Subcutaneous abdominal adipose tissue (tissue), 5 donors: ENCODE measurements around the gene TMEM179.

Source experiments
- H3K27ac ChIP-seq: one replicate; pipeline ENCODE4 v1.7.0; 2013; ENCODE audit warnings: low read depth, mild to moderate bottlenecking, inconsistent platforms, low read length, moderate library complexity
- H3K27me3 ChIP-seq, 5 donors: one replicate each; pipeline ENCODE4 v1.7.0; 2013; ENCODE audit warnings: low read length in 5 of 5, inconsistent platforms in 1 of 5; ENCODE audit not compliant: control insufficient read depth in 5 of 5, insufficient read depth in 4 of 5
- H3K36me3 ChIP-seq, 5 donors: one replicate each; pipeline ENCODE4 v1.7.0; 2013; ENCODE audit warnings: low read length in 5 of 5; ENCODE audit not compliant: control insufficient read depth in 5 of 5, insufficient read depth in 5 of 5
- H3K4me1 ChIP-seq, 5 donors: one replicate each; pipeline ENCODE4 v1.7.0; 2013; ENCODE audit warnings: low read length in 5 of 5, mild to moderate bottlenecking in 3 of 5, moderate library complexity in 1 of 5; ENCODE audit not compliant: control insufficient read depth in 5 of 5, insufficient read depth in 5 of 5
- H3K4me3 ChIP-seq, 5 donors: one replicate each; pipeline ENCODE4 v1.7.0; 2013; ENCODE audit warnings: low read length in 5 of 5, low read depth in 1 of 5
- H3K9ac ChIP-seq, 5 donors: one replicate each; pipeline ENCODE4 v1.7.0; 2013; ENCODE audit warnings: low read length in 5 of 5, mild to moderate bottlenecking in 4 of 5, moderate library complexity in 3 of 5
- H3K9me3 ChIP-seq, 5 donors: one replicate each; pipeline ENCODE4 v1.7.0; 2013; ENCODE audit warnings: low read length in 5 of 5; ENCODE audit not compliant: control insufficient read depth in 5 of 5
- donor health status: healthy.
- donor health status: healthy.
- donor health status: healthy.
- donor health status: healthy.
- donor health status: healthy.

TMEM179 gene

DNA sequence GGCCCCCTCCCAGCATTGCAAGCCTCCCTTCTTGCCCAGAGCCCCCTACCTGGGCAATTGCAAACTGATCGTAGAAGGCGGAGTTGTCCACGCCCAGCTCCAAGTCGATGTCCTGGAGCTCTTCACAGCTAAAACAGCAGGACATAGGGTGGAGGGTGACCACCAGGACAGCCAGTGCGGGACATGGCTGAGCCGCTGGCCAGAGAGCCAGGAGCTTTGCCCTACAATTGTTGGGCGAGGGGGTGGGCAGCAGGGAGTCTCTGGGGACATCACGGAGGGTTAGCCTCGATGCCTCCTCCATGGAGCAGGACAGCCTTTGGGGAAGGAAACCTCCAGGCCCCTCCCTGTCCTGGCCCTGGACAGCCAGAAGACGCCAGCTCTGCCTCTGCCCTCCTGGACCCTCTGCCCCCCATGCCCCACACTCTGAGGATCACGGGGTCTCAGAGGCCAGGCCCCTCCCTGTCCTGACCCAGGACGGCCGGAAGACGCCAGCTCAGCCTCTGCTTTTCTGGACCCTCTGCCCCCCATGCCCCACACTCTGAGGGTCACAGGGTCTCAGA lies 9.4 kb downstream of the TMEM179 start:
- no peak overlapping the region for H3K4me3 ChIP-seq
- H3K27ac ChIP-seq: no peak overlapping the region
- H3K27me3 ChIP-seq: peaks cover 3 to 25% (median 9%) of the 10 kb centered on the region in 5 donors
- H3K4me1 ChIP-seq: peaks cover 5 to 31% (median 26%) of the 10 kb centered on the region in 5 donors
- H3K9ac ChIP-seq: no peak overlapping the region
- H3K36me3 ChIP-seq: peaks cover 0 to 6% (median 4%) of the 10 kb centered on the region in 5 donors
- H3K9me3 ChIP-seq: no peaks in the 10 kb centered on the region

DNA sequence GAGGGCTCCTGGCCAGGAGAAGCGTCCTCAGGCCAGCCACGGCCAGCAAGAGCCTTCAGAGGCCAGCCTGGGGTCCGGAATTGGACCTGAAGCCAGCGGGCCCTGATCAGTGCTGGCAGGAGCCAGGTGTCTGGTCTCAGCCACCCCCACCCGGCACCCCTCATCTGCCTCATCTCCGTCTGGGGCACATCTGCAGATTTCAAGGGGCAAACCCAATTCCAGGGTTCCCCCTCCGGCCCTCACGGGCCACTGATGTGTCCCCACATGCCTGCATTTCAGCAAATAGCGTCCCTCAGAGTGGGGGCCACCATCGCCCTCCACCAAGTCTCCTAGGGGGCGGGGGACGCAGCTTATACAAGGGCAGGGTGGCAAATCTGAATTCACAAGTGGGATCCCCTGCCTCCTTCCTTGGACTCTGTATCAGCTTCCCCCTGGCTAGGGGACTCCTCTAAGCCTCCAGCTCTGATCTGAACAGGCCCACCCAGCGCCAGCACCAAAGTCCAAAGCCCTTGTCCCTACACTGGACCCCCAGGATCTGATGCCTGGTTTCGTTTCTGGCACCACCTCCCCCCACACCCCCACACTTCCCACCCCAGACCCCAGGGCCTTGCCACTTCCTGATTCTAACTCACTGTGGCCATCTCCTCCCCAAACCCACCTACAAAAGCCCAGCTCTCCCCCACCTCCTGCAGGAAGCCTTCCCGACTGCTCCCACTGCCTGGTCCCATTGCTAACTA lies 10.1 kb downstream of the TMEM179 start:
- Histone ChIP-seq H3K9me3 (no peaks in the 10 kb centered on the region), H3K9ac (no peak overlapping the region), H3K36me3 (peaks cover 0 to 9% (median 5%) of the 10 kb centered on the region in 5 donors), H3K4me3 (no peak overlapping the region), H3K27me3 (peaks cover 2 to 24% (median 3%) of the 10 kb centered on the region in 5 donors), H3K27ac (no peak overlapping the region), H3K4me1 (peaks cover 5 to 31% (median 26%) of the 10 kb centered on the region in 5 donors)

DNA sequence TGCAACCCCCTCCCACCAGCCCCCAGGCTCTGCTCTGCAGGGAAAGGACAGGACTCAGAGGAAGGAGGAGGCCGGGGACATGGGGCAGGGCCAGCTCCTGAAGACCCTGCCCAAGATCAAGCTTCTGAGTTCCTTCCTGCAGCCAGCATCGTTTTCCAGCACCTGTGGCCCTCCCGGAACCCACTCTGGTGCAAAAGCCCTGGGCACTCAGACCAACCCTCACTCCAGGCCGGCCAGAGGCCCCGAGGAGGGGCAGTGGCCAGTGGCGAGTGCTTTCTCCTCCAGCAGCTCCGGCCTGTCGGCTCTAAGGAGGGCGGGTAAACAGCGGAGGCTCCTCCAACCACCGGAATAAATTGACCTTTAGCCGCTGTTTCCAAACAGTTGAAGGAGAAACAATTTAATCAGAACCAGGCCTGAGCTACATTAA lies 10.8 kb downstream of the TMEM179 start:
- peaks cover 5 to 31% (median 26%) of the 10 kb centered on the region in 5 donors for H3K4me1 ChIP-seq
- no peak overlapping the region for H3K4me3 ChIP-seq
- peaks cover 0 to 14% (median 7%) of the 10 kb centered on the region in 5 donors for H3K36me3 ChIP-seq
- peaks cover 0 to 21% (median 2%) of the 10 kb centered on the region in 5 donors for H3K27me3 ChIP-seq
- H3K27ac ChIP-seq: no peak overlapping the region
- H3K9ac ChIP-seq: no peak overlapping the region
- no peaks in the 10 kb centered on the region for H3K9me3 ChIP-seq

DNA sequence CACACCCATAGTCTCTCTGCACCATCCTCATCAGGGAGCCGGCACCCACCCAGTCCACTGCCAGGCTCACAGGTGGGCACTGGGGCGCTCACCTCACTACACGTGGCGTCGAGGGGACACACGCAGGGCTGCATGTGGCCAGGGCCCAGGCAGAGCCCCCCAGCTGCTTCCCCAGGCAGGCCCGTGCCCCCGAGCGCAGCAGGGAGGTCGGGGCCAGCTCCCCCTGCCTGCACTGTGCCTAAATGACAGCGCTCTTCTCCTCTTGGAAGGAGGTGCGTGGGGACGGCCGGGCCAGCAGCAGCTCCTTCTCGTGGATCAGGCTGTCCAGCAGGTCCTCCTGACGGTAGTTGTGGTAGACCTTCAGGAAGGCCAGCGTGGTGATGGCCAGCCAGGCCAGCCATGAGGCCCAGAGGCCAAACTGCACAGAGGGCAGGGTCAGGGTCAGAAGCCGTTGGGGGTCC lies 11.3 kb downstream of the TMEM179 start:
- no peak overlapping the region for H3K4me3 ChIP-seq
- peaks cover 0 to 16% (median 0%) of the 10 kb centered on the region in 5 donors for H3K27me3 ChIP-seq
- H3K36me3 ChIP-seq: peaks cover 0 to 18% (median 9%) of the 10 kb centered on the region in 5 donors
- peaks cover 5 to 33% (median 27%) of the 10 kb centered on the region in 5 donors for H3K4me1 ChIP-seq
- H3K27ac ChIP-seq: no peak overlapping the region
- H3K9ac ChIP-seq: no peak overlapping the region
- no peaks in the 10 kb centered on the region for H3K9me3 ChIP-seq

DNA sequence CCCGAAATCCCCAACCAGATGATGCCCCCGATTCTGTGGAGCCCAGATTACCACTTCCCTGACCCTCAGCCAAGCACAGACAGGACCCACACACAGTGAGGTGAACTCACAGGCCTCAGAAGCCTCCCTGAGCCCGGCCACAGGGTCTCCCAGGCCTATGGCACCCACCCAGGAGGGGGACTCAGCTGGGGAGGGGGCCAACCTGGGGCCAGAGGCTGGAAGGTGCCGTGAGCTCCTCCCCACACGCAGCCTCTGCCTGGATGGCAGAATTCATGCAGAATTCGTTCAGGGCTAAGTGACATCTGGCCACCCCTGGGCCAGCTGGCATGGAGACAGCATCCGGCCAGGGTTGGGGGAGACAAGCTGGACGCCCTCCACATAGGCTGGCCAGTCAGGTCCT lies 11.8 kb downstream of the TMEM179 start:
- Histone ChIP-seq H3K9ac (no peak overlapping the region), H3K36me3 (peaks cover 0 to 22% (median 13%) of the 10 kb centered on the region in 5 donors), H3K9me3 (no peaks in the 10 kb centered on the region), H3K27ac (no peak overlapping the region), H3K4me3 (no peak overlapping the region), H3K27me3 (peaks cover 0 to 14% (median 0%) of the 10 kb centered on the region in 5 donors), H3K4me1 (peaks cover 5 to 38% (median 30%) of the 10 kb centered on the region in 5 donors)

DNA sequence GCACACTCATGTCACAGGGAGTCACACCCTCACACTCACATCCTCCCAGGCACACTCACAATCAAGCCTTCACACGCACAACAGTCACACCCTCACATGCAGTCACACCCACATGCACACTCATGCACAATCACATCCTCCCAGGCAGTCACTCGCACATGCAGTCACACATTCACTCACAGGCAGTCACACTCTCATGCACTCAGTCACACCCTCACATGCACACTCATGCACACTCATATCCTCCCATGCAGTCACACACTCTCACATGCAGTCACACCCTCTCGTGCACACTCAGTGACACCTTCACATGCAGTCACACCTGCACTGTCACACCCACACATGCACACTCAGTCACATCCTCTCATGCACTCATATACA lies 12.3 kb downstream of the TMEM179 start:
- Histone ChIP-seq H3K9me3 (no peaks in the 10 kb centered on the region), H3K36me3 (peaks cover 0 to 23% (median 14%) of the 10 kb centered on the region in 5 donors), H3K27ac (no peak overlapping the region), H3K9ac (no peak overlapping the region), H3K4me1 (peaks cover 5 to 43% (median 35%) of the 10 kb centered on the region in 5 donors), H3K4me3 (no peak overlapping the region), H3K27me3 (peaks cover 0 to 10% (median 0%) of the 10 kb centered on the region in 5 donors)

DNA sequence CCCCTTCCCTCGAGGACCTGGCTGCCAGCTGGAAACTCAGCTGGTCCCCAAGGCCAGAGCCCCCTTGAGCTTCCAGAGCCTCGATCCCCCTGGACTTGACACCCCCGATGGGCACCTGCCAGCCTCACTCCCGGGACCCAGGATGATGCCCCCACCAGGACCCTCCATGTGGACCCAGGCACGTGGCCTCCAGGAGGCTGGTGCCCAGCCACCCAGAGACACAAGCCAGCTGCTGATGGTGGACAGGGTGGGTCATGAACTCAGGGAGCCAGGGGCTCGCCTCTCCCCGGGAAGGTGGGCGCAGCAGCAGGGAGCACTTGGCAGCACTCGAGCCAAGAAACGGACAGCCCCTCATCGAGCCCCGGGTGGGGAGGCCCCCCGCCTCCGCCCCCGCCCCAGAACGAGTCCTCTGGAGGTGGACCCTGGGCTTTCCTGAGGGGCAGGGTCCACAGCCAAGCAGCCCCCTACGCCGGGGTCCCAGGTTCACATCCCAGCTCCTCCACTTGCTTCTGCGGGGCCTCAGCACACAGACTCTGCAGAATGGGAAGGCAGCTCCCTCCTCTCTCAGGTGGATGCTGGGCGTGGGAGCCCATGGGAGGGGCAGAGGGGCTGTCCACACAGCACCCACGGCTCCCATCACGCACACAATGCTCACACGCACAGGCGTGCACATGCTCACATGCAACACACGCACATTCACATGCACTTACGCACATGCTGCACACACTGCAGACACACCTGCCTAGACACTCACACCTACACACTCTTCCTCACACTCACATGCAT lies 12.9 kb downstream of the TMEM179 start:
- peaks cover 5 to 49% (median 39%) of the 10 kb centered on the region in 5 donors for H3K4me1 ChIP-seq
- no peak overlapping the region for H3K4me3 ChIP-seq
- H3K9me3 ChIP-seq: no peaks in the 10 kb centered on the region
- no peak overlapping the region for H3K27ac ChIP-seq
- H3K27me3 ChIP-seq: peaks cover 0 to 10% (median 0%) of the 10 kb centered on the region in 5 donors
- H3K9ac ChIP-seq: no peak overlapping the region
- H3K36me3 ChIP-seq: peaks cover 0 to 23% (median 14%) of the 10 kb centered on the region in 5 donors

DNA sequence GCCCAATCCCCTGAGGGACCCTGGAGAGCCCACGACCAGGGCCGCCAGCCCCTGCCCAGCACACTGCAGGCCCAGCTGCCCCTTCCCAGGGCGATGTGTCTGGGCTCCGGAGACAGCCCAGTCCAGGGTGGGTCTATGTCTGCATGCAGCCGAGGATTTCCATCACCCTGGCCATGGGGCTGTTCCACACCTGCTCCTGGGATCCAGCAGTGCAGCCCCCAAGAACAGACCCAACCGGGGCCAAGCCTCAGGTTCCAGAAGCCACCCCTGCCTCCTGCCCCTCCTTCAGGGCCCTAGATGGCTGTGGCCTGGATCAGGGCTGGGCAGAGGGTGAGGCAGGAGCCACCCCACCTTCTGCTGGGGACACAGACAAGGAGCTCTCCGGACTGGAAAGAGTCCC lies 13.5 kb downstream of the TMEM179 start:
- Histone ChIP-seq H3K4me1 (peaks cover 5 to 56% (median 43%) of the 10 kb centered on the region in 5 donors), H3K36me3 (peaks cover 0 to 23% (median 14%) of the 10 kb centered on the region in 5 donors)

DNA sequence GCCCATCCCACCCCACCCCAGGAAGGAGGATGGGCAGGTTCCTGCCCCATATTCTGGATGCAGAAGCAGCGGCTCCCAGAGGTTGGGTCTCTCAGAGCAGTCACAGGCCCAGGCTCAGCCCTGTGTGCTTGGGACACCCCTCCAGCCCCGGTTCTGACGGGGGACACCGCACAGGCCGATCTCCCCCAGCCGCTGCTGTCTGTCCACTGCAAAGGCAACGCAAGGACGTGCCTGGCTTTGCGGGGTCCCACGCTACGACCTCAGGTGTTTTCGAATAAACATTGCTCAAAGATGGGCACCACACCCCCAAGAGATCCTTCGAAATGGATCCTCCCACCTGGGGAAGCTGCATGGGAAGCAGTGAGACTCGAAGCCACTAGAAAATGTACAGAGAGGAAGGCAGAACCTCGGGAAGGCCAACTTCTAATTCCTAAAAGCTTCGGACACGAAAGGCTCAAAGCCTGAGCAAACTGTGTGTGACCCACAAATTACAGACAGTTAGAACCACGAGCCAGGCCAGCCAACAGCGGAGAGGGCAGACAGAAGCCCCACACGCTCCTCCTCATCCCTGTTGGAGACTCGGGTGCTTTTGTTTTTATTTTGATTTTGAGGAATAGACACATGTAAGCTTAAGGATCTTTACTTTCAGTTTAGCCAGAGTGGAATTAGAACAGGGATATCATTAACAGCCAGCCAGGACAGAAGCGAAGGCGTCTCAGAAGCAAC lies 14.2 kb downstream of the TMEM179 start:
- Histone ChIP-seq H3K9me3 (no peaks in the 10 kb centered on the region), H3K9ac (no peak overlapping the region), H3K4me3 (no peak overlapping the region), H3K4me1 (peaks cover 5 to 62% (median 49%) of the 10 kb centered on the region in 5 donors), H3K27me3 (peaks cover 0 to 10% (median 0%) of the 10 kb centered on the region in 5 donors), H3K27ac (no peak overlapping the region), H3K36me3 (peaks cover 0 to 23% (median 14%) of the 10 kb centered on the region in 5 donors)

More for the DNA sequence above, 13.5 kb downstream of the TMEM179 start:
- H3K27me3 ChIP-seq: peaks cover 0 to 10% (median 0%) of the 10 kb centered on the region in 5 donors
- no peak overlapping the region for H3K9ac ChIP-seq
- no peak overlapping the region for H3K27ac ChIP-seq
- H3K9me3 ChIP-seq: no peaks in the 10 kb centered on the region
- no peak overlapping the region for H3K4me3 ChIP-seq
